H4 (cell line): Measurements from ENCODE around the gene EIF3C. TPM values are rescaled to one million over a fixed set of nuclear protein-coding genes. Genes with fewer than 3 reads are reported as not detected.
"Not testable (repeated sequence)": the region's sequence is repeated elsewhere in the genome, so short reads cannot be mapped to it uniquely, and the experiment has no call there.

Source experiments
- DNase-seq: peaks from one replicate; pipeline ENCODE4 v3.0.0-alpha.2; 2015; ENCODE audit warnings: low spot score
- total RNA-seq: library from RNA; depleted of rRNA; stranded (reverse); fragments of >200 nt; shearing (Covaris generic); gene quantifications from 2 replicates; pipeline ENCODE4 v1.2.3, GENCODE V29; 2014; rRNA removed

The EIF3C gene
- 71.4 and 82.5 TPM in 2 replicates for total RNA-seq

GRCh38 chr16:28711220-28712083, at the start of gene EIF3C:
Gene EIF3C (plus strand): TSS chr16:28711464. CDS start chr16:28711687, 223 bp downstream.
- DNase-seq, result not testable (repeated sequence)

GRCh38 chr16:28666264-28666663, 45.0 kb upstream of the EIF3C start:
- DNase-seq, result not testable (repeated sequence)

- not testable (repeated sequence) for DNase-seq
These were observed 43.8 kb upstream of the EIF3C start for GRCh38 chr16:28667480-28667879.

GRCh38 chr16:28668199-28668598, 43.1 kb upstream of the EIF3C start:
- DNase-seq, result not testable (repeated sequence)

GRCh38 chr16:28688327-28688952, 22.8 kb upstream of the EIF3C start:
- DNase-seq, result not testable (repeated sequence)

GRCh38 chr16:28689425-28689824, 21.8 kb upstream of the EIF3C start:
- not testable (repeated sequence) for DNase-seq

- not testable (repeated sequence) for DNase-seq
These were observed 19.5 kb upstream of the EIF3C start for GRCh38 chr16:28691722-28692121.

GRCh38 chr16:28693257-28693950, 17.9 kb upstream of the EIF3C start:
- not testable (repeated sequence) for DNase-seq

GRCh38 chr16:28699792-28700191, 11.5 kb upstream of the EIF3C start:
- not testable (repeated sequence) for DNase-seq

- not testable (repeated sequence) for DNase-seq
These were observed 10.9 kb upstream of the EIF3C start for GRCh38 chr16:28700349-28700748.

GRCh38 chr16:28701384-28701783, 9.9 kb upstream of the EIF3C start:
- DNase-seq, result not testable (repeated sequence)

- not testable (repeated sequence) for DNase-seq
These were observed 7.0 kb upstream of the EIF3C start for GRCh38 chr16:28704246-28704645.

- not testable (repeated sequence) for DNase-seq
These were observed 11.8 kb downstream of the EIF3C start for GRCh38 chr16:28722852-28723650.

GRCh38 chr16:28731253-28731652, 20.0 kb downstream of the EIF3C start:
- DNase-seq, result not testable (repeated sequence)

GRCh38 chr16:28732455-28733124, 21.3 kb downstream of the EIF3C start:
- not testable (repeated sequence) for DNase-seq

GRCh38 chr16:28739787-28740186, 28.5 kb downstream of the EIF3C start:
- DNase-seq, result not testable (repeated sequence)

- DNase-seq, result not testable (repeated sequence)
These were observed 29.4 kb downstream of the EIF3C start for GRCh38 chr16:28740631-28741030.

- not testable (repeated sequence) for DNase-seq
These were observed 30.0 kb downstream of the EIF3C start for GRCh38 chr16:28741295-28741694.

- not testable (repeated sequence) for DNase-seq
These were observed 35.5 kb downstream of the EIF3C start for GRCh38 chr16:28746618-28747350.

- not testable (repeated sequence) for DNase-seq
These were observed 38.8 kb downstream of the EIF3C start for GRCh38 chr16:28749997-28750465.
